Suprapubic skin (tissue), 3 donors: Measurements from ENCODE around the gene ZMYND15.
"Not testable (repeated sequence)": the region's sequence is repeated elsewhere in the genome, so short reads cannot be mapped to it uniquely, and the experiment has no call there.

Source experiments
- POLR2AphosphoS5 ChIP-seq, 3 donors: sonication (generic); formaldehyde crosslinking; IDR thresholded peaks; one replicate each; pipeline ENCODE4 v1.6.1; 2017; ENCODE audit warnings: antibody characterized with exemption in 3 of 3
- TF ChIP-seq, protein P1 (sequence below), 2 donors: fragments of 200-600 bp in 1 of 2; fragments of 450-650 bp in 1 of 2; sonication (generic) in 1 of 2; IDR thresholded peaks; one replicate each; pipeline ENCODE4 v1.5.1; 2016 to 2019; ENCODE audit warnings: antibody characterized with exemption in 2 of 2, mild to moderate bottlenecking in 1 of 2, moderate library complexity in 1 of 2

DNA sequence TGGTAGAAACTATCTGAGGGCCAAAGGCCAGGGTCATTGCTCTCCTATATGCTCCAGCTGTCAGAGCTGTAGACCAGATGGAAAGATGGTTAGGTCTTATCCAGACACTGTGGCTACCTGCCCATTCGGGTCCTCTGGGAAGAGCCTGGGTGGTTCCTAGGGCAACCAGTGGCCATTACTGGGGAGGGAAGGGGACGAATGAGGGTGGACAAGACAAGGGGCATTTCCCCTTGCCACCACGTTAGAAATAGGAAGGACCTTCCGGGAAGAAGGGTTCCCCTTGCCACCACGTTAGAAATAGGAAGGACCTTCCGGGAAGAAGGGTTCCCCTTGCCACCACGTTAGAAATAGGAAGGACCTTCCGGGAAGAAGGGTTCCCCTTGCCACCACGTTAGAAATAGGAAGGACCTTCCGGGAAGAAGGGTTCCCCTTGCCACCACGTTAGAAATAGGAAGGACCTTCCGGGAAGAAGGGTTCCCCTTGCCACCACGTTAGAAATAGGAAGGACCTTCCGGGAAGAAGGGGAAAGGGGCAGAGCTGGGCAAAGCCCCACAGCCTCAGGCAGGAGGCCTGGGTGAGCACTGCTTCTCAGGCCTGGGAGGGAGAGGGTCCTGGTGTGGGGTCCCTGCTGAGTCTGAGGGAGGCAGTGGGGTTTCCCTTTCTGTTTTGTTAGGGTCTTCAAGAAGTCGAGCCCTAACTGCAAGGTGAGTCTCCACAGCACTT is 25.1 kb upstream of the ZMYND15 start:
- TF ChIP-seq, protein P1, sequence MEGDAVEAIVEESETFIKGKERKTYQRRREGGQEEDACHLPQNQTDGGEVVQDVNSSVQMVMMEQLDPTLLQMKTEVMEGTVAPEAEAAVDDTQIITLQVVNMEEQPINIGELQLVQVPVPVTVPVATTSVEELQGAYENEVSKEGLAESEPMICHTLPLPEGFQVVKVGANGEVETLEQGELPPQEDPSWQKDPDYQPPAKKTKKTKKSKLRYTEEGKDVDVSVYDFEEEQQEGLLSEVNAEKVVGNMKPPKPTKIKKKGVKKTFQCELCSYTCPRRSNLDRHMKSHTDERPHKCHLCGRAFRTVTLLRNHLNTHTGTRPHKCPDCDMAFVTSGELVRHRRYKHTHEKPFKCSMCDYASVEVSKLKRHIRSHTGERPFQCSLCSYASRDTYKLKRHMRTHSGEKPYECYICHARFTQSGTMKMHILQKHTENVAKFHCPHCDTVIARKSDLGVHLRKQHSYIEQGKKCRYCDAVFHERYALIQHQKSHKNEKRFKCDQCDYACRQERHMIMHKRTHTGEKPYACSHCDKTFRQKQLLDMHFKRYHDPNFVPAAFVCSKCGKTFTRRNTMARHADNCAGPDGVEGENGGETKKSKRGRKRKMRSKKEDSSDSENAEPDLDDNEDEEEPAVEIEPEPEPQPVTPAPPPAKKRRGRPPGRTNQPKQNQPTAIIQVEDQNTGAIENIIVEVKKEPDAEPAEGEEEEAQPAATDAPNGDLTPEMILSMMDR (IDR thresholded peaks at IDR 0.05), result not testable (repeated sequence)
- not testable (repeated sequence) for TF ChIP-seq POLR2AphosphoS5 (IDR thresholded peaks at IDR 0.05)
